ENCODE measurements around the gene ZGRF1. TPM values are rescaled to one million over a fixed set of nuclear protein-coding genes. Genes with fewer than 3 reads are reported as not detected.
A peak's percentile ranks its signal among the peaks of the same experiment; 100 is the strongest.

The ZGRF1 gene
- total RNA-seq, 1 experiment from 2014 or later = 10.5 TPM

DNA sequence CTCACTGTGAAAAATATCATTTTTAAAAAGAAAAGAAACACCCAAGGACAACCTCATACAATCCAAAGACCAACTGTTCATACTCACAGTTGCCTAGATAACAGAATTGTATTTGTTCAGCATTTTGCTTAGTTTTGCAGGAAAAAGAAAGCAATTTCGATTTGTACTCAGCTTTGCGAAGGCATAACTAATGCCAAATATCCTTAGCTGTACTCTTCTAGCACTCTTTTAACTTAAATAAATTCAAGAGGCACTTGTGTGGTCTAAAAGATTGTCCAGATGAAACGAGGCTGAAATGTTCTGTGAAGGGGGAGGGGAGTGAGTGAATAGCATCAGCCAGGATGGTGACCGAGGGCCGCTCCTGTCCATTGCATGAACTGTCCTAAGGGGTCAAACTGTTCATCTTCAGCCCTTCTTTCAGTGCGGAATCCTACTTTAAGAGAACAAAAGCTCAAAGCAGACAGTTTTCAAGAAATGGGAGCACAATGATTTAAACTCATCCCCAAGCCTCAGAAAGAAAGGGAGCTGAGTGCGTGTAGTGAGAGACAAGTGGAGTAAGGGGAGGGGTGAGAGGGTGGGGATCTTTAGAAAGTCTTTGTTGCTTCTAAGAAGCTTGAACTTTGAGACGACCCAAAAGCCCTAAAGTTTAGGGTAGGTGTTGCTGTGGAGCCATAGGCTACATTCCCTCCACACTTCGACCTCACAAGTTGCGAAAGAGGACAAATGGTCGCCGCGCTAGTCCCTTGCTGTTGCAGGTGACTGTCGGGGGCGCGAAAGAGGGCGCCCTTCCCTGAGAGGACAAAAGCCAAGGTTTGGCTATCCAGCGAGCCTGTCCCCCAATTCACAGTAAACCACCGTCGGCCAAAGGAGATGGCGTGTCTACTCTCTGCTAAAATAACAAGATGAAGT lies 116.8 kb downstream of the ZGRF1 start:
- H3K36me3 Mint-ChIP-seq (ENCODE audit: insufficient read depth, unreplicated experiment) = peaks cover 8% of the 10 kb centered on the region

DNA sequence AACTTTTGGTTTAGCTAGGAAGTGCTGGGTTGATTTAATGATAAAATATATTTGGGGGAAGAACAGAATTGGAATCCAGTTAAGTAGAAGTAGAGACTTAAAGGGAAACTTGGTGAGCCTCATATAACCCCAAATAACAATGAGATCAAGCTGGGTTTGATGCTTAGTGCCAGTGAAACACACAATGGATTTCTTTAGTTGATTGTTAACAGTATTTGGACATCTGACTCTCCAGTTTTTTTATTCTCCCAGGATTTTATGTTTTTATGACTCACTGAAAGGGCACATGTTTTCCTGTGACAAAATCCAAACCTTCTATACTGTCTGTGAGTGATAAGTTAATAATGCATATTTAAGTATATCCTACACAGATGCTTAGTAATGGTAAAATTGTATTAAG lies 118.0 kb downstream of the ZGRF1 start:
- peaks cover 20% of the 10 kb centered on the region for H3K4me1 Mint-ChIP-seq (ENCODE audit: low read depth, unreplicated experiment)
- no TSS peak for BruUV-seq (replicated peaks)

More for the DNA sequence above, 116.8 kb downstream of the ZGRF1 start:
- Mint-ChIP-seq H3K4me3 (ENCODE audit: low read depth, unreplicated experiment) (no peak overlapping the region), H3K9me3 (ENCODE audit: low read depth, unreplicated experiment) (no peaks in the 10 kb centered on the region), H3K4me1 (ENCODE audit: low read depth, unreplicated experiment) (peaks cover 20% of the 10 kb centered on the region), H3K27me3 (ENCODE audit: unreplicated experiment) (peaks cover 69% of the 10 kb centered on the region), H3K27ac (ENCODE audit: unreplicated experiment) (no peak overlapping the region)
- no TSS peak for BruUV-seq (replicated peaks)
- TF ChIP-seq, protein P1, sequence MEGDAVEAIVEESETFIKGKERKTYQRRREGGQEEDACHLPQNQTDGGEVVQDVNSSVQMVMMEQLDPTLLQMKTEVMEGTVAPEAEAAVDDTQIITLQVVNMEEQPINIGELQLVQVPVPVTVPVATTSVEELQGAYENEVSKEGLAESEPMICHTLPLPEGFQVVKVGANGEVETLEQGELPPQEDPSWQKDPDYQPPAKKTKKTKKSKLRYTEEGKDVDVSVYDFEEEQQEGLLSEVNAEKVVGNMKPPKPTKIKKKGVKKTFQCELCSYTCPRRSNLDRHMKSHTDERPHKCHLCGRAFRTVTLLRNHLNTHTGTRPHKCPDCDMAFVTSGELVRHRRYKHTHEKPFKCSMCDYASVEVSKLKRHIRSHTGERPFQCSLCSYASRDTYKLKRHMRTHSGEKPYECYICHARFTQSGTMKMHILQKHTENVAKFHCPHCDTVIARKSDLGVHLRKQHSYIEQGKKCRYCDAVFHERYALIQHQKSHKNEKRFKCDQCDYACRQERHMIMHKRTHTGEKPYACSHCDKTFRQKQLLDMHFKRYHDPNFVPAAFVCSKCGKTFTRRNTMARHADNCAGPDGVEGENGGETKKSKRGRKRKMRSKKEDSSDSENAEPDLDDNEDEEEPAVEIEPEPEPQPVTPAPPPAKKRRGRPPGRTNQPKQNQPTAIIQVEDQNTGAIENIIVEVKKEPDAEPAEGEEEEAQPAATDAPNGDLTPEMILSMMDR (IDR thresholded peaks at IDR 0.05; ENCODE audit: unreplicated experiment) = no peak
- CTCF ChIA-PET = no interaction called here
- intact Hi-C loops (cut with micrococcal nuclease; ENCODE audit: unreplicated experiment) = loop anchor here (5.0 to 10.0 kb wide), 3 partner anchors 82 to 455 kb away; no protein-coding TSS in a partner anchor
- DNase-seq = no peak

DNA sequence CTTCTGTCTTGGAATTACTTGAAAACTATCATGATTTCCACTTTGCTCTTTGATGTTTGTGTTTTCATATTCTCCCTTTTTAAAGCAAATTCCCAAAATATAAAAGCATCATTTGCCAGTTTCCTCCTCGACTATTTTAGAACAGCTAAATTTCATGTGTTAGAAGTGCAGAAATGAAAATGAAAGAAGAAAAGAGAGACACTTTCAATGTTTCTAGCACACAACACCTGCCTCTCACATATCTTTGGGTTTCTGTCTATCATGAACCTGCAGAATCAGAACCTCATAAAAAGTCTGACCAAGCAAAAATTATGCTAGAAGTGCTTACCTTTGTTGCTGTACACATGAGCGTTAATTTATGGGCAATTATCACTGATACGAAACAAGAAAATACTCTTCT lies 118.8 kb downstream of the ZGRF1 start:
- H3K4me3 Mint-ChIP-seq (ENCODE audit: low read depth, unreplicated experiment) = no peak overlapping the region
- no peaks in the 10 kb centered on the region for H3K9me3 Mint-ChIP-seq (ENCODE audit: low read depth, unreplicated experiment)
- no TSS peak for BruUV-seq (replicated peaks)
- no peak for DNase-seq
- TF ChIP-seq, protein P1 (IDR thresholded peaks at IDR 0.05; ENCODE audit: unreplicated experiment) = no peak
- intact Hi-C loops (cut with micrococcal nuclease; ENCODE audit: unreplicated experiment) = no loop called here
- CTCF ChIA-PET = interaction anchor here (0.6 kb wide), 1 partner anchor 333 kb away, joined by 3 read pairs; no protein-coding TSS in a partner anchor
- H3K27me3 Mint-ChIP-seq (ENCODE audit: unreplicated experiment) = peaks cover 89% of the 10 kb centered on the region
- no peak overlapping the region for H3K27ac Mint-ChIP-seq (ENCODE audit: unreplicated experiment)
- H3K36me3 Mint-ChIP-seq (ENCODE audit: insufficient read depth, unreplicated experiment) = peaks cover 8% of the 10 kb centered on the region
- H3K4me1 Mint-ChIP-seq (ENCODE audit: low read depth, unreplicated experiment) = peaks cover 20% of the 10 kb centered on the region

More for the DNA sequence above, 118.0 kb downstream of the ZGRF1 start:
- TF ChIP-seq, protein P1 (IDR thresholded peaks at IDR 0.05; ENCODE audit: unreplicated experiment) = no peak
- no peak overlapping the region for H3K27ac Mint-ChIP-seq (ENCODE audit: unreplicated experiment)
- no peak overlapping the region for H3K4me3 Mint-ChIP-seq (ENCODE audit: low read depth, unreplicated experiment)
- no peaks in the 10 kb centered on the region for H3K9me3 Mint-ChIP-seq (ENCODE audit: low read depth, unreplicated experiment)
- intact Hi-C loops (cut with micrococcal nuclease; ENCODE audit: unreplicated experiment) = no loop called here
- CTCF ChIA-PET = no interaction called here
- H3K27me3 Mint-ChIP-seq (ENCODE audit: unreplicated experiment) = peaks cover 82% of the 10 kb centered on the region
- H3K36me3 Mint-ChIP-seq (ENCODE audit: insufficient read depth, unreplicated experiment) = peaks cover 8% of the 10 kb centered on the region
- no peak for DNase-seq

DNA sequence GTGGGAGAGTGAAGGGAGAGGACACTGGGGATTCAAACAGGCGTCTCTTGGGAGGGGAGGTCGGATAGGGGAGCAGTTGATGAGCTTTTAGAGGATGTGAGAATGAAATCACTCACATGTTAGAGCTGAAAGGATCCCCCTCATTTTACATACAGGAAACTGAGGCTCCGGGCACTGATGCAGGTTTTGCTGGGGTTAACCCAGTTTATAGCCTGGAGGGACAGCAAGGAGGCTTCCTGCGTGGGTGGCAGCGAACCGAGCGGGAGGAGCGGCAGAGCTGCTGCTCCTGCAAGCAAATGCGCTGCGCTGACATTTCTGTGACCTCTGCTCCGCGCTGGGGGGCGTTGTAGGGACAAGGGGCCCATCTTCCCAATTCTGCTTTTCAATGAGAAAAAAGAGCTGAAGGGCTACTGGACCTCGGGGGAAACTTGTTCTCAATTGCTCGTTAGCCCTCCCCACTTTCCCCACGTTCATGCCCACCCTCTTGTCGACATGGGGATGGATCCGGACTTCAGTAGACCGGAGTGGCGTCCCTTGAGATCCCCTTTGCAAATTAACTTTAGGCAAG lies 119.6 kb downstream of the ZGRF1 start:
- BruUV-seq (replicated peaks) = no TSS peak
- Mint-ChIP-seq H3K27ac (ENCODE audit: unreplicated experiment) (no peak overlapping the region), H3K27me3 (ENCODE audit: unreplicated experiment) (peaks cover 96% of the 10 kb centered on the region), H3K4me3 (ENCODE audit: low read depth, unreplicated experiment) (peak overlapping the region; percentile 86), H3K4me1 (ENCODE audit: low read depth, unreplicated experiment) (peaks cover 20% of the 10 kb centered on the region), H3K9me3 (ENCODE audit: low read depth, unreplicated experiment) (no peaks in the 10 kb centered on the region), H3K36me3 (ENCODE audit: insufficient read depth, unreplicated experiment) (peaks cover 8% of the 10 kb centered on the region)
- intact Hi-C loops (cut with micrococcal nuclease; ENCODE audit: unreplicated experiment) = no loop called here
- TF ChIP-seq, protein P1 (IDR thresholded peaks at IDR 0.05; ENCODE audit: unreplicated experiment) = no peak
- CTCF ChIA-PET = no interaction called here
- no peak for DNase-seq
